ENCODE results near the gene HOXC4.
"Not testable (repeated sequence)": the region's sequence is repeated elsewhere in the genome, so short reads cannot be mapped to it uniquely, and the experiment has no call there.

Gene HOXC4

GRCh38 chr12:54081581-54082396 lies 28.2 kb downstream of the HOXC4 start:
- not testable (repeated sequence) for DNase-seq (ENCODE audit: extremely low read depth in 1 of 2, low read depth in 1 of 2)

DNA sequence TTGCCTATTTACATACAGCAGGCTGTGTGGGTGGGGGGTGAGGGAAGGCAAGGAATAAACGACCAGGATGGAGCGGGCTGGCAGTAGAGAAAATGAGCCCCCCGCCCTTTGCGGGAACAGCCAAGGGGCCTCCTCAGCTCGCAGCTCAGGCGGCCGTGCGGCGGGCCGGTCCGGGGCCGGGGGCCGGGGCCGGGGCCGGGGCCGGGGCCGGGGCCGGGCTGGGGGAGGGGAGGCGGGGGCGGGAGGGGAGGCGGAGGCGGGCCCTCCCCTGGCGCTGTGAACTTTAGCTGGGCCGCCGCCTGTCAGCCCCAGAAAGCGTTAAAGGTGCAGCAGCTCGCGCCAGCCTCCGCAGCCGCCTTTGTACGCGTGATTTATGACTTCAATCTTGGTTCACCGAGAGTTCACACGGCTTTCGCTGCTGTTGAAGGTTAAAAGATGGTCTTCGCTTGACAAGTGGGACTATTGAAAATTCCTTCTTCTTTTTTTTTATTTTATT lies 28.8 kb downstream of the HOXC4 start:
- peak in 1 of 2 donors; percentile 20 for DNase-seq (ENCODE audit: extremely low read depth in 1 of 2, low read depth in 1 of 2)

GRCh38 chr12:54088011-54088410 lies 34.4 kb downstream of the HOXC4 start:
- DNase-seq (ENCODE audit: extremely low read depth in 1 of 2, low read depth in 1 of 2): not testable (repeated sequence)

- not testable (repeated sequence) for DNase-seq (ENCODE audit: extremely low read depth in 1 of 2, low read depth in 1 of 2)
These were observed 35.8 kb downstream of the HOXC4 start for GRCh38 chr12:54089465-54089864.

- DNase-seq (ENCODE audit: extremely low read depth in 1 of 2, low read depth in 1 of 2): not testable (repeated sequence)
These were observed 36.7 kb downstream of the HOXC4 start for GRCh38 chr12:54090312-54090711.

DNA sequence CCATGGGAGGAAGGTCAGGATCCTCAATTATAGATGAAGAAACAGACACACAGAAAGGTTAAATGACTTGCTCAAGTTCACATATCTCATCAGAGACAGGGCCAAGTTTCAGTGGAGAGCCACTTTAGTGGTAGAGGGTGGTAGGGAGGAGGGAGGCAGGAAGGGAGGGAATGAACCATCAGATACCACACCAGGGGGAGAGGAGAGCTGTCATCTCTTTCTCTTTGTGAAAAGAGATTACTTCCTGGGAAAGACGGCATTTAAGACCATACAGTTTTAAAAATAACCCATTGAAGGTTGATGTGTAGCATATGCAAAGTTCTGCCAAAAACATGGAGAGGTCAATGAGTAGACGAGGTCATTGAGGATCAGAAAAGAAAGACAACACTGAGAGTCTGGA lies 39.3 kb downstream of the HOXC4 start:
- DNase-seq (ENCODE audit: extremely low read depth in 1 of 2, low read depth in 1 of 2): not testable (repeated sequence)

DNA sequence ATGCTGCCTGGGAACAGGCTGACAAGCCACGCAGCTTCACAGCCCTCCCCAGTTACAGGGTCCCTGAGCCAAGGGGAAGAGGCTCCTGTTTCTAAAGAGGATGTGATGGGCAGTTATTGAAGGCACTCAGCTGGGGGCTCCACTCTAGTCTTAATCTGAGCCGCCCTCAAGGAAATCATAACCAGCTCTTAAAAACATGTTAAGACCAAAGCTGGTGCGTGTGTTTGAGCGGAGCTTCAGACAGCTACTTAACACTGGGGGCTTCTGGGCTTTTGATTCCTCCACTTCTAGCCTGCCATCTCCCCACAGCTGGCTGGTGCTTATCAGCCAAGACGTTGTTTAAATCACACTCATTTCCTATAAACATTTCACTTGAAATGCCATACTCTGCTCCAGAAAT lies 42.3 kb downstream of the HOXC4 start:
- not testable (repeated sequence) for DNase-seq (ENCODE audit: extremely low read depth in 1 of 2, low read depth in 1 of 2)

GRCh38 chr12:54098644-54099043 lies 45.0 kb downstream of the HOXC4 start:
- DNase-seq (ENCODE audit: extremely low read depth in 1 of 2, low read depth in 1 of 2): not testable (repeated sequence)

DNA sequence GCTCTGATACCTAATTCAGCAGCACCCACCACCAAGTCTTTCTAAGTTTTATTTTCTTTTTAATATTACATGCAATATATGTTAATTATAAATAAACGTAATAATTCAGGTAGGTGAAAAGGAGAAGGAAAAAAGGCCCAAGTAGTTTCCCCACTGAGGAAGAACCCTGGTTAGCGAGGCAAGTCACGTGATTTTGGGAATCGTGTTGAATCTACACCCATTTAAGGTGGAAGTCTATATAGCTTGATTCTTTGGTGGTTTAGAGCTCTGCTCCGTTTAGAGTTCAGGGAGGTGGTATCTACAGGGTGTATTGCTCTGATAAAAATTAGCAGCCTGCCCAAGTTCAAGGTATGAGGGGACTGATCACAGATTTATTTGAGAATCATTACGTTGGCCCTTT lies 47.0 kb downstream of the HOXC4 start:
- DNase-seq (ENCODE audit: extremely low read depth in 1 of 2, low read depth in 1 of 2): not testable (repeated sequence)

DNA sequence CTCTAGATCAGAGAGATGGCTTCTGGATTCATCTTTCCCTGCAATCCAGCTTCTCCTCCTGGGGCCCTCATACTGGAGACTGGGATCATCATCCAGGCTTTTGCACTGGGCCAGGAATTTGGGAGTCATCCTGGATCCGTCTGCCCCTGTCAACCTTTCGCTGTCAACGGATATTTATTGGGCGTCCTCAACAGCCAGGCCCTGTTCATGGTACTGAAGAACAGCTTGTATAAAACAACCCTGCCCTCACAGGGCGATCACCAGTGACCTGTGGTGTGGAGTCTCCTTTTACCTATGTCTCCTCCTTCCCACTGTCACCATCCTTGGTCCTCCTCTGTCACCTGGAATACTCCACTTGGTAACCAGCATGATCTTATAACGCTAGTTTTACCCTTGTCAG lies 48.6 kb downstream of the HOXC4 start:
- not testable (repeated sequence) for DNase-seq (ENCODE audit: extremely low read depth in 1 of 2, low read depth in 1 of 2)

DNA sequence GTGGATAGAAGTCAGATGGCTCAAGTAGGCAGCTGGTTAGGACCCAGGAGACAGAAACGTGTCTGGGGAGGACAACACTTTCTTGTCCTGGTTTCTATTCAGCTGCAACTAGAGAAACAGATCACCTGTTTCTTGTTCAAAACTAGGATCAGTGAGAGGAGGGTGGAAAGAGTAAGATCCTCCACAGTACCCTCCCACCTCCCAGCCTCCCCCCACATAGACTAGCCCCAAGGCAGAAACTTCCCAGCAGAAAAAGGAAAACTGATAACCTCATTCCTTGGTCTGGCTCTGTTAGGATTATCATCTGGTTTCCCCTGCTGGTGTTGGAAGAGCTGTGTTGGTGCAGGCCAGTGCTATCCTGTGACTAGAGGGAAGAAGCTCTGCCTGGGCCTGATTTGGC lies 50.2 kb downstream of the HOXC4 start:
- not testable (repeated sequence) for DNase-seq (ENCODE audit: extremely low read depth in 1 of 2, low read depth in 1 of 2)

Data from stimulated activated CD8-positive, alpha-beta memory T cell treated with anti-CD3 and anti-CD28 coated beads, Interleukin-7, amount 100 ng/mL, for 48 hours (primary cell).